ENCODE data around the gene ZNF212.
A peak's percentile ranks its signal among the peaks of the same experiment; 100 is the strongest.
"Not testable (repeated sequence)": the region's sequence is repeated elsewhere in the genome, so short reads cannot be mapped to it uniquely, and the experiment has no call there.

Gene ZNF212

GRCh38 chr7:149220534-149220933 lies 18.9 kb upstream of the ZNF212 start:
- DNase-seq: no peak

GRCh38 chr7:149223176-149223575 lies 16.3 kb upstream of the ZNF212 start:
- no peak for DNase-seq

- no peak for DNase-seq
Measured at GRCh38 chr7:149223761-149224160, 15.7 kb upstream of the ZNF212 start.

- no peak for DNase-seq
Measured at GRCh38 chr7:149224352-149224751, 15.1 kb upstream of the ZNF212 start.

- DNase-seq: no peak
Measured at GRCh38 chr7:149225106-149225505, 14.3 kb upstream of the ZNF212 start.

- no peak for DNase-seq
Measured at GRCh38 chr7:149225656-149226055, 13.8 kb upstream of the ZNF212 start.

GRCh38 chr7:149226366-149226765 lies 13.1 kb upstream of the ZNF212 start:
- not testable (repeated sequence) for DNase-seq

GRCh38 chr7:149226840-149227494 lies 12.5 kb upstream of the ZNF212 start:
- DNase-seq: no peak

GRCh38 chr7:149228831-149229471 lies 10.5 kb upstream of the ZNF212 start:
- DNase-seq: no peak

GRCh38 chr7:149229526-149229925 lies 9.9 kb upstream of the ZNF212 start:
- DNase-seq: no peak

GRCh38 chr7:149232362-149232761 lies 7.1 kb upstream of the ZNF212 start:
- no peak for DNase-seq

GRCh38 chr7:149233655-149234204 lies 5.7 kb upstream of the ZNF212 start:
- DNase-seq: not testable (repeated sequence)

GRCh38 chr7:149237502-149237901 lies 1.9 kb upstream of the ZNF212 start:
- DNase-seq: no peak

- DNase-seq: no peak
Measured at GRCh38 chr7:149238051-149238450, 1.4 kb upstream of the ZNF212 start.

- DNase-seq: no peak
Measured at GRCh38 chr7:149240637-149241036, 1.2 kb downstream of the ZNF212 start.

- no peak for DNase-seq
Measured at GRCh38 chr7:149241696-149242095, 2.2 kb downstream of the ZNF212 start.

- DNase-seq: peak; percentile 52
Measured at GRCh38 chr7:149245244-149245643, 5.8 kb downstream of the ZNF212 start.

- DNase-seq: no peak
Measured at GRCh38 chr7:149245744-149246143, 6.3 kb downstream of the ZNF212 start.

GRCh38 chr7:149248777-149249176 lies 9.3 kb downstream of the ZNF212 start:
- peak; percentile 10 for DNase-seq

GRCh38 chr7:149250151-149250550 lies 10.7 kb downstream of the ZNF212 start:
- DNase-seq: not testable (repeated sequence)

GRCh38 chr7:149251518-149251917 lies 12.1 kb downstream of the ZNF212 start:
- DNase-seq: not testable (repeated sequence)

- no peak for DNase-seq
Measured at GRCh38 chr7:149252378-149252777, 12.9 kb downstream of the ZNF212 start.

- no peak for DNase-seq
Measured at GRCh38 chr7:149253665-149254064, 14.2 kb downstream of the ZNF212 start.

GRCh38 chr7:149254181-149254858 lies 14.9 kb downstream of the ZNF212 start:
- no peak for DNase-seq

Data from activated naive CD4-positive, alpha-beta T cell treated with Interleukin-2 at 50 U/mL for 16 hours (primary cell).